Esophagus squamous epithelium (tissue), 4 donors: ENCODE measurements around the gene RIT2.

Experiments used
- CTCF ChIP-seq, 6 experiments: fragments of 450-650 bp in 4 of 6; fragments of 200-600 bp in 2 of 6; sonication (generic) in 2 of 6; IDR thresholded peaks; one replicate each; pipeline ENCODE4 v1.5.1; 2016 to 2019; ENCODE audit warnings: antibody characterized with exemption in 6 of 6, mild to moderate bottlenecking in 4 of 6, moderate library complexity in 4 of 6
- POLR2A ChIP-seq, 4 donors: fragments of 450-650 bp; IDR thresholded peaks; one replicate each; pipeline ENCODE4 v1.6.1; 2017; ENCODE audit warnings: antibody characterized with exemption in 4 of 4, mild to moderate bottlenecking in 4 of 4, moderate library complexity in 3 of 4

- TF ChIP-seq CTCF (IDR thresholded peaks at IDR 0.05) (no peak), POLR2A (IDR thresholded peaks at IDR 0.05) (no peak)
These were observed 313.8 kb downstream of the RIT2 start for GRCh38 chr18:42801706-42802105.
